Subcutaneous abdominal adipose tissue (tissue), 5 donors: ENCODE results near the gene DNAJC13.

Experiments
- H3K27ac ChIP-seq: one replicate; pipeline ENCODE4 v1.7.0; 2013; ENCODE audit warnings: low read depth, mild to moderate bottlenecking, inconsistent platforms, low read length, moderate library complexity
- H3K27me3 ChIP-seq, 5 donors: one replicate each; pipeline ENCODE4 v1.7.0; 2013; ENCODE audit warnings: low read length in 5 of 5, inconsistent platforms in 1 of 5; ENCODE audit not compliant: control insufficient read depth in 5 of 5, insufficient read depth in 4 of 5
- H3K36me3 ChIP-seq, 5 donors: one replicate each; pipeline ENCODE4 v1.7.0; 2013; ENCODE audit warnings: low read length in 5 of 5; ENCODE audit not compliant: control insufficient read depth in 5 of 5, insufficient read depth in 5 of 5
- H3K4me1 ChIP-seq, 5 donors: one replicate each; pipeline ENCODE4 v1.7.0; 2013; ENCODE audit warnings: low read length in 5 of 5, mild to moderate bottlenecking in 3 of 5, moderate library complexity in 1 of 5; ENCODE audit not compliant: control insufficient read depth in 5 of 5, insufficient read depth in 5 of 5
- H3K4me3 ChIP-seq, 5 donors: one replicate each; pipeline ENCODE4 v1.7.0; 2013; ENCODE audit warnings: low read length in 5 of 5, low read depth in 1 of 5
- H3K9ac ChIP-seq, 5 donors: one replicate each; pipeline ENCODE4 v1.7.0; 2013; ENCODE audit warnings: low read length in 5 of 5, mild to moderate bottlenecking in 4 of 5, moderate library complexity in 3 of 5
- H3K9me3 ChIP-seq, 5 donors: one replicate each; pipeline ENCODE4 v1.7.0; 2013; ENCODE audit warnings: low read length in 5 of 5; ENCODE audit not compliant: control insufficient read depth in 5 of 5
- donor health status: healthy.
- donor health status: healthy.
- donor health status: healthy.
- donor health status: healthy.
- donor health status: healthy.

Gene DNAJC13

DNA sequence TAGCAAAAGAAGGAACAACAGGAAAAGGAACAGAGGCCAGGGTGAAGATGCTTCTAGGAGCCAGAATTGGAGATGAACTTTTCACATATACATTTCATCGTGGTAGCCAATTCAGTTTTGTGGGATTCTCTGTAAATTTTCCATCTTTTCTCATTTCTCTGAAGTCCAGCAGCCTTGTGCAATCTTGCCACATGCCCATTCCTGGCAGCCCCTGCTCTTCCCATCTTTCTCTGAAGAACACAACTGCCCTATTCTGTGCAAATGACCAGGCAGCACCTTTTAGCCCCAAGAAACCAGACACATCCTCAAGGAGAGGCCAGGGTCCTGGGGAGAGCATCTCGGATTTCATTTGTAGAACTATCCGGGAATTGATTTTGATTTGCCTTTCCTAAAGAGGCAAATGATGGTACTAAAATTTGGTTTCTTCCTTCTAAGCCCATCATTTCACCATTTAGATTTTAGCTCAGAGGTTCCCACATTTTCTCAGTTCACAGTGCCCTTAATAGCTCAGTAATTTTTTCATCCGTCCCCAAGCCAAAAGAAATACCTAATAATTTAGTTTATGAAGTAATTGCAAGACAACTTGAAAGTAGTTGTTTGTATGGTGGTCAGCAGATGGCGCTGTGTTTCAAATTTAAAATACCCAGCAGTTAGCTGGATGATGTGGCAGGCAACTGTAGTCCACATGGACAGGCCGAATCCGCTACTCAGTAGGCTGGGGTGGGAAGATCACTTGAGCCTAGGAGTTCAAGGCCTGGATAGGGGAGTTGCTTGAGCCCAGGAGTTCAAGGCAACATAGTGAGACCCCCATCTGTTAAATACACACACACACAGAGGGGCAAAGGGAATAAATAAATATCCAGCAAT, 118.5 kb downstream of the DNAJC13 start:
- H3K4me1 ChIP-seq: peaks cover 0 to 9% (median 3%) of the 10 kb centered on the region in 5 donors
- H3K9ac ChIP-seq: peak overlapping the region in 1 of 5 donors; percentile 23
- H3K36me3 ChIP-seq: peaks cover 26 to 50% (median 37%) of the 10 kb centered on the region in 5 donors
- H3K4me3 ChIP-seq: no peak overlapping the region
- H3K27me3 ChIP-seq: no peaks in the 10 kb centered on the region
- no peaks in the 10 kb centered on the region for H3K9me3 ChIP-seq
- no peak overlapping the region for H3K27ac ChIP-seq

GRCh38 chr3:132536442-132537153, 119.3 kb downstream of the DNAJC13 start:
- Histone ChIP-seq H3K36me3 (peaks cover 23 to 53% (median 38%) of the 10 kb centered on the region in 5 donors), H3K27me3 (no peaks in the 10 kb centered on the region), H3K9me3 (no peaks in the 10 kb centered on the region), H3K4me1 (peaks cover 0 to 9% (median 3%) of the 10 kb centered on the region in 5 donors), H3K27ac (no peak overlapping the region), H3K4me3 (no peak overlapping the region), H3K9ac (peak overlapping the region in 1 of 5 donors; percentile 23)

DNA sequence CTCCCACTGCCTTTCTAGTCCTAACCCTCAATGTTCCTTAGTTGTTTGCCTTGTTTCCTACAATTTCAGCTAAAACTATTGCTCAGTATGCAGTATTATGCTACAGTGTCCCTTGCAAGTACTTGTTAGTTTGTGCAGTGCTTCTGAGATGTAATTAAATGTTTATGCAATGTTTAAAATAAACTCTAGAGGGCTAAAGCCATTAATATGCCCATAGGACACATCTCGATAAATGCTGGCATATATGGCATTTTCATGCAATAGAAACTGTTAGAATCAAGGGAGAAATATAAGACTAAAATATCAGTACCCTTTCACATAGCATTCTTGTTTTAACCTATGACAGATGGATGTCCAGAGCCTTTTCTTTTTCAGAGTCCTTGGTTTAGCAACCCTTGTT, 120.0 kb downstream of the DNAJC13 start:
- no peak overlapping the region for H3K27ac ChIP-seq
- H3K4me1 ChIP-seq: peaks cover 0 to 9% (median 3%) of the 10 kb centered on the region in 5 donors
- H3K4me3 ChIP-seq: no peak overlapping the region
- H3K36me3 ChIP-seq: peaks cover 20 to 54% (median 38%) of the 10 kb centered on the region in 5 donors
- no peak overlapping the region for H3K9ac ChIP-seq
- H3K9me3 ChIP-seq: no peaks in the 10 kb centered on the region
- no peaks in the 10 kb centered on the region for H3K27me3 ChIP-seq

- H3K27ac ChIP-seq: no peak overlapping the region
- peaks cover 0 to 11% (median 6%) of the 10 kb centered on the region in 5 donors for H3K4me1 ChIP-seq
- peak overlapping the region in 1 of 5 donors; percentile 6 for H3K9ac ChIP-seq
- peaks cover 20 to 54% (median 38%) of the 10 kb centered on the region in 5 donors for H3K36me3 ChIP-seq
- H3K27me3 ChIP-seq: no peaks in the 10 kb centered on the region
- H3K4me3 ChIP-seq: no peak overlapping the region
- no peaks in the 10 kb centered on the region for H3K9me3 ChIP-seq
These were observed 120.8 kb downstream of the DNAJC13 start for GRCh38 chr3:132538072-132538471.

GRCh38 chr3:132539681-132540080, 122.4 kb downstream of the DNAJC13 start:
- Histone ChIP-seq H3K4me3 (no peak overlapping the region), H3K36me3 (peaks cover 20 to 43% (median 30%) of the 10 kb centered on the region in 5 donors)

DNA sequence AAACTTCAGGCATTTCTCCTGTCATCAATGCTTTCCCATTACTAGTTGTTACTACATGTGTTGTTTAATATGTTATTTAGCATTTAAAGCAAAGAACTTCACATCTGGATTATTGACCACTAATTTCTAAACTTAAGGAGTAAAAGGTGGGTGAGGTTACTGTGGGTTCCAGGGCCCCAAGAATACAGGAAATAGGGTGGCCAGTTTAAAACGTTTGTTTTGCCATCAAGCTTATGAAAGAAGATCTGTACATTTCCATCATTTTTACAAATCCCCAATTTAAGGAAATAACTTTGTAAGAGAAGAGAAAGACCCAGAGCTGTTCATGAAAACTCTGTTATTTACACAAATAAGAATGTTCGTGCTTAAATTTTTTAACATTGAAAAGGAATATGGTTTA, 125.3 kb downstream of the DNAJC13 start:
- Histone ChIP-seq H3K9ac (no peak overlapping the region), H3K4me1 (peaks cover 0 to 7% (median 6%) of the 10 kb centered on the region in 5 donors), H3K27me3 (no peaks in the 10 kb centered on the region), H3K4me3 (no peak overlapping the region), H3K27ac (peak overlapping the region; percentile 49), H3K9me3 (no peaks in the 10 kb centered on the region), H3K36me3 (peaks cover 17 to 34% (median 26%) of the 10 kb centered on the region in 5 donors)

More at GRCh38 chr3:132539681-132540080, 122.4 kb downstream of the DNAJC13 start:
- Histone ChIP-seq H3K27ac (no peak overlapping the region), H3K9me3 (no peaks in the 10 kb centered on the region), H3K4me1 (peaks cover 0 to 15% (median 10%) of the 10 kb centered on the region in 5 donors), H3K9ac (no peak overlapping the region), H3K27me3 (no peaks in the 10 kb centered on the region)

- Histone ChIP-seq H3K4me1 (peaks cover 0 to 7% (median 6%) of the 10 kb centered on the region in 5 donors), H3K9me3 (no peaks in the 10 kb centered on the region), H3K36me3 (peaks cover 17 to 30% (median 26%) of the 10 kb centered on the region in 5 donors), H3K9ac (no peak overlapping the region), H3K27me3 (no peaks in the 10 kb centered on the region), H3K4me3 (no peak overlapping the region), H3K27ac (peak overlapping the region; percentile 49)
These were observed 125.9 kb downstream of the DNAJC13 start for GRCh38 chr3:132543011-132543739.

GRCh38 chr3:132544130-132544529, 126.8 kb downstream of the DNAJC13 start:
- Histone ChIP-seq H3K9ac (no peak overlapping the region), H3K4me1 (peaks cover 0 to 7% (median 6%) of the 10 kb centered on the region in 5 donors), H3K9me3 (no peaks in the 10 kb centered on the region), H3K4me3 (no peak overlapping the region), H3K36me3 (peaks cover 11 to 26% (median 19%) of the 10 kb centered on the region in 5 donors), H3K27ac (no peak overlapping the region), H3K27me3 (no peaks in the 10 kb centered on the region)

DNA sequence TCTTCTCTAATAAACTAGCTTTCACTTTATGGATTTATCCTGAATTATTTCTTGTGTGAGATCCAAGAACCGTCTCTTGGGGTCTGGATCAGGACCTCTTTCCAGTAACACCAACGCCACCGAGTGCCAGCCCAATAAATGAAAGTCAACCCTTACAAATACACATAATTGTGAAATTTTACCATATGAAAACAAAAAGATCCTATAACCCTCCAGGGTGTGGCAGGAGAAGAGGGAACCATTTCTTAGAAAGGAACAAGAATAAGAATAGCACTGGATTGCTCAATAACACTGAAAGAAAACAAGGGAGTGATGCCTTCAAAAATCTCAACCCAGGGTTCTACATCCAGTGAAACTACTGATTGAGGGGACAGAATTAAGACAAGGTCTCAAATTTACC, 128.2 kb downstream of the DNAJC13 start:
- Histone ChIP-seq H3K9me3 (no peaks in the 10 kb centered on the region), H3K27me3 (no peaks in the 10 kb centered on the region), H3K27ac (no peak overlapping the region), H3K36me3 (peaks cover 3 to 16% (median 11%) of the 10 kb centered on the region in 5 donors), H3K4me1 (peaks cover 0 to 17% (median 14%) of the 10 kb centered on the region in 5 donors), H3K4me3 (no peak overlapping the region), H3K9ac (no peak overlapping the region)
